ENCODE results near the gene PPID. TPM values are rescaled to one million over a fixed set of nuclear protein-coding genes. Genes with fewer than 3 reads are reported as not detected.

Gene PPID
- total and polyA plus RNA-seq, 2 of the 13 experiments (the other 11 are each of a cell fraction or from before 2014, with no cell fraction given), result 15.4 to 63.4 TPM

DNA sequence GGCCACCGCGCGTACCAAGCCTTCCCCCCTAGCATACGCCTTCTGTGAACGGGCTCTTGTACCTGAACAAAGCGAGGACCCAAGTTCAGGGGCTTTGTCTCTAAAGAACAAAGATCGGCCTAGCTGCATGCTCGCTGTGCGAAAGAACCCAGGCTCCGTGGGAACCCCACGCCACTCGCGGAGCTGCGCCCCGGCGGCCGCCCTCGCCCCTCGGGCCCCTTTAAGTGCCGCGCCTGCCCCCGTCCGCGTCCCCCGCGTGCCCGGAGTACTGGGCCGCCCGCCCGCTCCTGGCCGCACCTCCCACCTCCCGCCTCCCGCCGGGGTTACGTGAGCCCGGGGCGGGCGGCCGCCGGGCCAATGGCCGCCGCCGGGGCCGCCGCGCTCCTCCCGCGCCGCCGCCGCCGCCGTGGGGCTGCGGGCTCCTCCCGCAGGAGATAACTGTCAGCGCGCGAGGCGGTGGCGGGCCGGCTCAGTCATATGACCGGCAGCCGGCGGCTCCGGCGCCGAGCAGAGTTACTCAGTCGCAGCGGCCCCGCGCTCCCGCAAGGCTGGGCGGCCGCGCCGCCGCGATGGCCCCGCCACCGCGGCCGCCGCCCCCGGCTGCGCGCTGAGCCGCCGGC, 45.5 kb upstream of the PPID start, which contains the start of gene FNIP2 (continued):
- peak; percentile 25; the same call in 1 of the 2 replicates for TF ChIP-seq ZNF646 (CRISPR knock-in tag; IDR thresholded peaks at IDR 0.05)
- TF ChIP-seq ZBTB40 (IDR thresholded peaks at IDR 0.05), result no peak
- TF ChIP-seq ZBTB40 (CRISPR knock-in tag; IDR thresholded peaks at IDR 0.05), result peak; percentile 67
- no peak for TF ChIP-seq TBX3 (IDR thresholded peaks at IDR 0.05; ENCODE audit: borderline replicate concordance)
- peak; percentile 77 for TF ChIP-seq SPEN (CRISPR knock-in tag; IDR thresholded peaks at IDR 0.05; ENCODE audit: low read depth)
- no peak for TF ChIP-seq FOXP1 (IDR thresholded peaks at IDR 0.05)
- TF ChIP-seq FOXP1 (CRISPR knock-in tag; IDR thresholded peaks at IDR 0.05), result no peak
- TF ChIP-seq, protein P1, sequence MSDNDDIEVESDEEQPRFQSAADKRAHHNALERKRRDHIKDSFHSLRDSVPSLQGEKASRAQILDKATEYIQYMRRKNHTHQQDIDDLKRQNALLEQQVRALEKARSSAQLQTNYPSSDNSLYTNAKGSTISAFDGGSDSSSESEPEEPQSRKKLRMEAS (IDR thresholded peaks at IDR 0.05), result peak; percentile 96
- TF ChIP-seq MLLT10 (CRISPR knock-in tag; IDR thresholded peaks at IDR 0.05), result no peak
- TF ChIP-seq ZNF264 (CRISPR knock-in tag; IDR thresholded peaks at IDR 0.05), result no peak
- no peak for TF ChIP-seq ZBTB37 (CRISPR knock-in tag; IDR thresholded peaks at IDR 0.05)

All from HepG2 (cell line).